SK-N-SH treated with all-trans-retinoic acid at 6 μM for 48 hours (cell line): Measurements from ENCODE around the gene NEK3.

Source experiments
- ARNTL ChIP-seq: fragments of 450-650 bp; formaldehyde crosslinking; IDR thresholded peaks from 2 replicates; pipeline ENCODE4 v1.5.0; 2020; ENCODE audit warnings: low read depth, mild to moderate bottlenecking, moderate library complexity, borderline replicate concordance
- CSDC2 ChIP-seq: fragments of 250-450 bp; sonication (Bioruptor Pico); IDR thresholded peaks from 2 replicates; pipeline ENCODE4 v1.5.0; 2020; ENCODE audit warnings: mild to moderate bottlenecking, moderate library complexity
- GLIS3 ChIP-seq: fragments of 250-450 bp; sonication (Bioruptor Pico); IDR thresholded peaks from 2 replicates; pipeline ENCODE4 v1.5.0; 2020; ENCODE audit warnings: mild to moderate bottlenecking, moderate library complexity
- ISL1 ChIP-seq: fragments of 250-450 bp; sonication (Bioruptor Pico); IDR thresholded peaks from 2 replicates; pipeline ENCODE4 v2.1.2; 2022; ENCODE audit warnings: mild to moderate bottlenecking, moderate library complexity
- OSR1 ChIP-seq: fragments of 250-450 bp; sonication (Bioruptor Pico); IDR thresholded peaks from 2 replicates; pipeline ENCODE4 v1.8.0; 2022; ENCODE audit warnings: moderate library complexity, mild to moderate bottlenecking, inconsistent platforms
- RARB ChIP-seq: fragments of 250-450 bp; sonication (Bioruptor Pico); IDR thresholded peaks from 2 replicates; pipeline ENCODE4 v1.8.0; 2021; ENCODE audit warnings: mild to moderate bottlenecking, moderate library complexity
- SNAI2 ChIP-seq: fragments of 250-450 bp; sonication (Bioruptor Pico); IDR thresholded peaks from 2 replicates; pipeline ENCODE4 v1.5.0; 2020; ENCODE audit warnings: mild to moderate bottlenecking, moderate library complexity
- ZFP3 ChIP-seq: fragments of 250-450 bp; sonication (Bioruptor Pico); IDR thresholded peaks from 2 replicates; pipeline ENCODE4 v1.5.0; 2020; ENCODE audit warnings: mild to moderate bottlenecking, moderate library complexity
- ZFP30 ChIP-seq: fragments of 450-650 bp; formaldehyde crosslinking; IDR thresholded peaks from 2 replicates; pipeline ENCODE4 v1.5.0; 2022; ENCODE audit warnings: mild to moderate bottlenecking, moderate library complexity
- ZNF565 ChIP-seq: fragments of 450-650 bp; formaldehyde crosslinking; conservative IDR thresholded peaks from 2 replicates; pipeline ENCODE4 v1.5.0; 2020; ENCODE audit warnings: low read depth, mild to moderate bottlenecking, moderate library complexity
- ZNF8 ChIP-seq: fragments of 450-650 bp; formaldehyde crosslinking; IDR thresholded peaks from 2 replicates; pipeline ENCODE4 v1.5.0; 2020; ENCODE audit warnings: mild to moderate bottlenecking, moderate library complexity
- TF ChIP-seq, protein P1 (sequence below): fragments of 250-450 bp; sonication (Bioruptor Pico); IDR thresholded peaks from 2 replicates; pipeline ENCODE4 v1.8.0; 2020; ENCODE audit warnings: mild to moderate bottlenecking, moderate library complexity, borderline replicate concordance

DNA sequence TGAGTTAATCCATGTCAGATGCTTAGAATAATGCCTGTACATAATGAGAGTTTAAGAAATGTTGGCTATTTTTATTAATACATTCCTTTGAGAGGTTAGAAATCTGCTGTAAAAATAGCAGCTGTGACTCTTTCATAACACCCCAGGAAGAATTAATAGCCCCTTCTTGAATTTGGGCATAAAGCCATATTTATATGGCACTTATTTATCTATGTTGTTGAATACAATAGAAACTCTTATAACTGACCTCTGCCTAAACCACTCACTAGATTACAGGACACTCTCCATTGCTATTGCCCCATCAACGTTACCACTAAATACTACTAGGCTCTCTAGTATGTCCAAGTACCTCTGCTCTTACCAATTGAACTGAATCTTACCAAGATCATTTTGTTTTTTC, 46.8 kb downstream of the NEK3 start:
- TF ChIP-seq GLIS3 (CRISPR knock-in tag) = no peak
- TF ChIP-seq, protein P1, sequence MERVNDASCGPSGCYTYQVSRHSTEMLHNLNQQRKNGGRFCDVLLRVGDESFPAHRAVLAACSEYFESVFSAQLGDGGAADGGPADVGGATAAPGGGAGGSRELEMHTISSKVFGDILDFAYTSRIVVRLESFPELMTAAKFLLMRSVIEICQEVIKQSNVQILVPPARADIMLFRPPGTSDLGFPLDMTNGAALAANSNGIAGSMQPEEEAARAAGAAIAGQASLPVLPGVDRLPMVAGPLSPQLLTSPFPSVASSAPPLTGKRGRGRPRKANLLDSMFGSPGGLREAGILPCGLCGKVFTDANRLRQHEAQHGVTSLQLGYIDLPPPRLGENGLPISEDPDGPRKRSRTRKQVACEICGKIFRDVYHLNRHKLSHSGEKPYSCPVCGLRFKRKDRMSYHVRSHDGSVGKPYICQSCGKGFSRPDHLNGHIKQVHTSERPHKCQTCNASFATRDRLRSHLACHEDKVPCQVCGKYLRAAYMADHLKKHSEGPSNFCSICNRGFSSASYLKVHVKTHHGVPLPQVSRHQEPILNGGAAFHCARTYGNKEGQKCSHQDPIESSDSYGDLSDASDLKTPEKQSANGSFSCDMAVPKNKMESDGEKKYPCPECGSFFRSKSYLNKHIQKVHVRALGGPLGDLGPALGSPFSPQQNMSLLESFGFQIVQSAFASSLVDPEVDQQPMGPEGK (CRISPR knock-in tag) = no peak
- no peak for TF ChIP-seq ARNTL (CRISPR knock-in tag)
- no peak for TF ChIP-seq CSDC2 (CRISPR knock-in tag)
- TF ChIP-seq SNAI2 = no peak
- TF ChIP-seq ZNF8 (CRISPR knock-in tag) = no peak
- no peak for TF ChIP-seq ISL1 (CRISPR knock-in tag)
- no peak for TF ChIP-seq ZFP3 (CRISPR knock-in tag)
- no peak for TF ChIP-seq ZNF565
- no peak for TF ChIP-seq OSR1 (CRISPR knock-in tag)
- TF ChIP-seq ZFP30 (CRISPR knock-in tag) = no peak
- TF ChIP-seq RARB (CRISPR knock-in tag) = no peak
